HepG2 (cell line): ENCODE measurements around the gene SEMA3G. TPM values are rescaled to one million over a fixed set of nuclear protein-coding genes. Genes with fewer than 3 reads are reported as not detected.
A peak's percentile ranks its signal among the peaks of the same experiment; 100 is the strongest.

Experiments used
- ATF7-NPFF ChIP-seq: sonication (generic); formaldehyde crosslinking; IDR thresholded peaks from 2 replicates; pipeline ENCODE4 v1.8.1; 2023; ENCODE audit warnings: mild to moderate bottlenecking, low read depth, missing genetic modification reagents, moderate library complexity
- HDAC6 ChIP-seq: fragments of 200-600 bp; sonication (generic); IDR thresholded peaks from 2 replicates; pipeline ENCODE4 v1.7.0; 2017; ENCODE audit warnings: mild to moderate bottlenecking, antibody characterized with exemption, low read length, low read depth
- LCORL ChIP-seq, 2 experiments: fragments of 450-650 bp in 1 of 2; sonication (generic) in 1 of 2; formaldehyde crosslinking in 1 of 2; IDR thresholded peaks; 2 replicates each; pipeline versions ENCODE4 v1.5.0 to v1.6.1; 2017 to 2020; ENCODE audit warnings: antibody characterized with exemption in 1 of 2, missing genetic modification reagents in 1 of 2
- RARG ChIP-seq: sonication (generic); formaldehyde crosslinking; IDR thresholded peaks from 2 replicates; pipeline ENCODE4 v1.4.0; 2020; ENCODE audit warnings: low read depth, mild to moderate bottlenecking, missing genetic modification reagents
- RFXAP ChIP-seq: sonication (generic); formaldehyde crosslinking; IDR thresholded peaks from 2 replicates; pipeline ENCODE4 v1.4.0; 2020; ENCODE audit warnings: missing genetic modification reagents, borderline replicate concordance
- SIX1 ChIP-seq: sonication (generic); formaldehyde crosslinking; IDR thresholded peaks from 2 replicates; pipeline ENCODE4 v1.4.0; 2020; ENCODE audit warnings: missing genetic modification reagents, borderline replicate concordance
- SNAPC2 ChIP-seq: sonication (generic); formaldehyde crosslinking; IDR thresholded peaks from 2 replicates; pipeline ENCODE4 v1.8.1; 2022; ENCODE audit warnings: mild to moderate bottlenecking, missing genetic modification reagents
- SP4 ChIP-seq: sonication (generic); formaldehyde crosslinking; IDR thresholded peaks from 2 replicates; pipeline ENCODE4 v1.8.1; 2023; ENCODE audit warnings: mild to moderate bottlenecking, missing genetic modification reagents
- TCF12 ChIP-seq, 2 experiments: fragments of 450-650 bp in 1 of 2; sonication (generic) in 1 of 2; formaldehyde crosslinking in 1 of 2; IDR thresholded peaks; 2 replicates each; pipeline versions ENCODE4 v1.6.1 to v1.8.0; 2017 to 2022; ENCODE audit warnings: antibody characterized with exemption in 1 of 2, mild to moderate bottlenecking in 1 of 2, missing genetic modification reagents in 1 of 2, moderate library complexity in 1 of 2
- ZNF253 ChIP-seq: sonication (generic); formaldehyde crosslinking; IDR thresholded peaks from 2 replicates; pipeline ENCODE4 v1.8.0; 2022; ENCODE audit warnings: mild to moderate bottlenecking, missing genetic modification reagents, borderline replicate concordance
- ZNF556 ChIP-seq: sonication (generic); formaldehyde crosslinking; IDR thresholded peaks from 2 replicates; pipeline ENCODE4 v1.4.0; 2020; ENCODE audit warnings: mild to moderate bottlenecking, missing genetic modification reagents, borderline replicate concordance
- ZNF747 ChIP-seq: sonication (generic); formaldehyde crosslinking; IDR thresholded peaks from 2 replicates; pipeline ENCODE4 v1.8.1; 2023; ENCODE audit warnings: missing genetic modification reagents, mild to moderate bottlenecking, borderline replicate concordance
- polyA plus RNA-seq, 8 experiments: library from polyadenylated mRNA; depleted of rRNA in 3 of 8; stranded (reverse) in 7 of 8; unstranded in 1 of 8; fragments of >200 nt; fragmentation: Illumina TruSeq in 4 of 8; extraction: Trizol in 4 of 8; gene quantifications; 2 replicates each; pipeline versions ENCODE4 v1.2.1 to v1.2.3, GENCODE V29; 2011 to 2016; ENCODE audit warnings: low read depth in 4 of 8, missing spikeins in 1 of 8, mixed read lengths in 1 of 8; ENCODE audit not compliant: insufficient read depth in 1 of 8
- total RNA-seq, 5 experiments: library from RNA; depleted of rRNA; stranded (reverse); fragments of >200 nt; fragmentation: Illumina TruSeq; extraction: Trizol; gene quantifications; 2 replicates each; pipeline ENCODE4 v1.2.3, GENCODE V29; 2016; ENCODE audit warnings: low read depth in 1 of 5
- TF ChIP-seq, protein P1 (sequence below): sonication (generic); formaldehyde crosslinking; IDR thresholded peaks from 2 replicates; pipeline ENCODE4 v1.4.0; 2020; ENCODE audit warnings: missing genetic modification reagents
- TF ChIP-seq, protein P2 (sequence below): fragments of 450-650 bp; IDR thresholded peaks from 2 replicates; pipeline ENCODE4 v1.6.1; 2017; ENCODE audit warnings: mild to moderate bottlenecking
- TF ChIP-seq, protein P3 (sequence below): sonication (generic); formaldehyde crosslinking; IDR thresholded peaks from 2 replicates; pipeline ENCODE4 v1.4.0; 2020; ENCODE audit warnings: mild to moderate bottlenecking, low read depth, missing genetic modification reagents
- TF ChIP-seq, protein P4 (sequence below): sonication (generic); formaldehyde crosslinking; IDR thresholded peaks from 2 replicates; pipeline ENCODE4 v1.4.0; 2020; ENCODE audit warnings: mild to moderate bottlenecking, missing genetic modification reagents
- TF ChIP-seq, protein P5 (sequence below): sonication (generic); formaldehyde crosslinking; IDR thresholded peaks from 2 replicates; pipeline ENCODE4 v1.4.0; 2020; ENCODE audit warnings: mild to moderate bottlenecking, missing genetic modification reagents

The SEMA3G gene
- total and polyA plus RNA-seq, 2 of the 13 experiments (the other 11 are each of a cell fraction or from before 2014, with no cell fraction given) = 6.1 to 8.3 TPM

DNA sequence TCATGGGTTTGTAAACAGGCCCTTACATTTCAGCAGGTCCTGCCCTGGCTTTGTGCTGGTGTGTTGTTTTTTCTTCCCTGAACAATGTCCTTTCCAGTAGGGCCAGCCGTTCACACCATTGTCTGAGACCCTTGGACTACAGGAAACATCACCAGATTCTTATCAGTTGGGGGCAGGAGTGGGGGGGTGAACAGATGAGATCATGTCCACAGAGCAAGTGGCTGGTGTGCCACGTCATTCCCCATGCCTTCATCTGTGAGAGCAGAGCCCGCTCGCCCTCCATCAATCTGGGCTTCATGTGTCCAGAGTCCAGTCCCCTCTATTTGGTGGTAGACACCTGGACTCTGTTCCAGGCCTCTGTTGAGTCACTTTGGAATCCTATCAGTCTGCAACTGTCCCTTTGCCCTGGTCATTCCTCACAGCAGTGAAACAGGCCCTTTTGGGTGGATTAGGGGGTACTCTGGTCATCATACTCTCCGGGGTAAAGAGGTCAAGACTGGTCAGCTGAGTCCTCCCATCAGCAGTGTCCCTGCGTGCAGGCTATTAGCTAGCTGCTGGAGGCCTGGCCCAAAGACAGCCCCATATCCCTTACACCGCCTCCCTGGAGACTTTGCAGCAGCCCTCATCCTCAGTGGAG is 15.0 kb downstream of the SEMA3G start (continued):
- TF ChIP-seq, protein P1, sequence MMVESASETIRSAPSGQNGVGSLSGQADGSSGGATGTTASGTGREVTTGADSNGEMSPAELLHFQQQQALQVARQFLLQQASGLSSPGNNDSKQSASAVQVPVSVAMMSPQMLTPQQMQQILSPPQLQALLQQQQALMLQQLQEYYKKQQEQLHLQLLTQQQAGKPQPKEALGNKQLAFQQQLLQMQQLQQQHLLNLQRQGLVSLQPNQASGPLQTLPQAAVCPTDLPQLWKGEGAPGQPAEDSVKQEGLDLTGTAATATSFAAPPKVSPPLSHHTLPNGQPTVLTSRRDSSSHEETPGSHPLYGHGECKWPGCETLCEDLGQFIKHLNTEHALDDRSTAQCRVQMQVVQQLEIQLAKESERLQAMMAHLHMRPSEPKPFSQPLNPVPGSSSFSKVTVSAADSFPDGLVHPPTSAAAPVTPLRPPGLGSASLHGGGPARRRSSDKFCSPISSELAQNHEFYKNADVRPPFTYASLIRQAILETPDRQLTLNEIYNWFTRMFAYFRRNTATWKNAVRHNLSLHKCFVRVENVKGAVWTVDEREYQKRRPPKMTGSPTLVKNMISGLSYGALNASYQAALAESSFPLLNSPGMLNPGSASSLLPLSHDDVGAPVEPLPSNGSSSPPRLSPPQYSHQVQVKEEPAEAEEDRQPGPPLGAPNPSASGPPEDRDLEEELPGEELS (CRISPR knock-in tag) = peak; percentile 92
- TF ChIP-seq ATF7-NPFF (CRISPR knock-in tag) = no peak
- TF ChIP-seq TCF12 (IDR thresholded peaks at IDR 0.05) = no peak
- TF ChIP-seq TCF12 (CRISPR knock-in tag; IDR thresholded peaks at IDR 0.05) = peak; percentile 76
- no peak; the same call in 1 of the 2 replicates for TF ChIP-seq ZNF747 (CRISPR knock-in tag)
- peak; percentile 48; the same call in 1 of the 2 replicates for TF ChIP-seq SNAPC2 (CRISPR knock-in tag)
- no peak for TF ChIP-seq RARG (CRISPR knock-in tag)
- TF ChIP-seq, protein P2, sequence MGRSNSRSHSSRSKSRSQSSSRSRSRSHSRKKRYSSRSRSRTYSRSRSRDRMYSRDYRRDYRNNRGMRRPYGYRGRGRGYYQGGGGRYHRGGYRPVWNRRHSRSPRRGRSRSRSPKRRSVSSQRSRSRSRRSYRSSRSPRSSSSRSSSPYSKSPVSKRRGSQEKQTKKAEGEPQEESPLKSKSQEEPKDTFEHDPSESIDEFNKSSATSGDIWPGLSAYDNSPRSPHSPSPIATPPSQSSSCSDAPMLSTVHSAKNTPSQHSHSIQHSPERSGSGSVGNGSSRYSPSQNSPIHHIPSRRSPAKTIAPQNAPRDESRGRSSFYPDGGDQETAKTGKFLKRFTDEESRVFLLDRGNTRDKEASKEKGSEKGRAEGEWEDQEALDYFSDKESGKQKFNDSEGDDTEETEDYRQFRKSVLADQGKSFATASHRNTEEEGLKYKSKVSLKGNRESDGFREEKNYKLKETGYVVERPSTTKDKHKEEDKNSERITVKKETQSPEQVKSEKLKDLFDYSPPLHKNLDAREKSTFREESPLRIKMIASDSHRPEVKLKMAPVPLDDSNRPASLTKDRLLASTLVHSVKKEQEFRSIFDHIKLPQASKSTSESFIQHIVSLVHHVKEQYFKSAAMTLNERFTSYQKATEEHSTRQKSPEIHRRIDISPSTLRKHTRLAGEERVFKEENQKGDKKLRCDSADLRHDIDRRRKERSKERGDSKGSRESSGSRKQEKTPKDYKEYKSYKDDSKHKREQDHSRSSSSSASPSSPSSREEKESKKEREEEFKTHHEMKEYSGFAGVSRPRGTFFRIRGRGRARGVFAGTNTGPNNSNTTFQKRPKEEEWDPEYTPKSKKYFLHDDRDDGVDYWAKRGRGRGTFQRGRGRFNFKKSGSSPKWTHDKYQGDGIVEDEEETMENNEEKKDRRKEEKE = no peak
- TF ChIP-seq, protein P3, sequence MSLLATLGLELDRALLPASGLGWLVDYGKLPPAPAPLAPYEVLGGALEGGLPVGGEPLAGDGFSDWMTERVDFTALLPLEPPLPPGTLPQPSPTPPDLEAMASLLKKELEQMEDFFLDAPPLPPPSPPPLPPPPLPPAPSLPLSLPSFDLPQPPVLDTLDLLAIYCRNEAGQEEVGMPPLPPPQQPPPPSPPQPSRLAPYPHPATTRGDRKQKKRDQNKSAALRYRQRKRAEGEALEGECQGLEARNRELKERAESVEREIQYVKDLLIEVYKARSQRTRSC (CRISPR knock-in tag) = no peak
- TF ChIP-seq, protein P4, sequence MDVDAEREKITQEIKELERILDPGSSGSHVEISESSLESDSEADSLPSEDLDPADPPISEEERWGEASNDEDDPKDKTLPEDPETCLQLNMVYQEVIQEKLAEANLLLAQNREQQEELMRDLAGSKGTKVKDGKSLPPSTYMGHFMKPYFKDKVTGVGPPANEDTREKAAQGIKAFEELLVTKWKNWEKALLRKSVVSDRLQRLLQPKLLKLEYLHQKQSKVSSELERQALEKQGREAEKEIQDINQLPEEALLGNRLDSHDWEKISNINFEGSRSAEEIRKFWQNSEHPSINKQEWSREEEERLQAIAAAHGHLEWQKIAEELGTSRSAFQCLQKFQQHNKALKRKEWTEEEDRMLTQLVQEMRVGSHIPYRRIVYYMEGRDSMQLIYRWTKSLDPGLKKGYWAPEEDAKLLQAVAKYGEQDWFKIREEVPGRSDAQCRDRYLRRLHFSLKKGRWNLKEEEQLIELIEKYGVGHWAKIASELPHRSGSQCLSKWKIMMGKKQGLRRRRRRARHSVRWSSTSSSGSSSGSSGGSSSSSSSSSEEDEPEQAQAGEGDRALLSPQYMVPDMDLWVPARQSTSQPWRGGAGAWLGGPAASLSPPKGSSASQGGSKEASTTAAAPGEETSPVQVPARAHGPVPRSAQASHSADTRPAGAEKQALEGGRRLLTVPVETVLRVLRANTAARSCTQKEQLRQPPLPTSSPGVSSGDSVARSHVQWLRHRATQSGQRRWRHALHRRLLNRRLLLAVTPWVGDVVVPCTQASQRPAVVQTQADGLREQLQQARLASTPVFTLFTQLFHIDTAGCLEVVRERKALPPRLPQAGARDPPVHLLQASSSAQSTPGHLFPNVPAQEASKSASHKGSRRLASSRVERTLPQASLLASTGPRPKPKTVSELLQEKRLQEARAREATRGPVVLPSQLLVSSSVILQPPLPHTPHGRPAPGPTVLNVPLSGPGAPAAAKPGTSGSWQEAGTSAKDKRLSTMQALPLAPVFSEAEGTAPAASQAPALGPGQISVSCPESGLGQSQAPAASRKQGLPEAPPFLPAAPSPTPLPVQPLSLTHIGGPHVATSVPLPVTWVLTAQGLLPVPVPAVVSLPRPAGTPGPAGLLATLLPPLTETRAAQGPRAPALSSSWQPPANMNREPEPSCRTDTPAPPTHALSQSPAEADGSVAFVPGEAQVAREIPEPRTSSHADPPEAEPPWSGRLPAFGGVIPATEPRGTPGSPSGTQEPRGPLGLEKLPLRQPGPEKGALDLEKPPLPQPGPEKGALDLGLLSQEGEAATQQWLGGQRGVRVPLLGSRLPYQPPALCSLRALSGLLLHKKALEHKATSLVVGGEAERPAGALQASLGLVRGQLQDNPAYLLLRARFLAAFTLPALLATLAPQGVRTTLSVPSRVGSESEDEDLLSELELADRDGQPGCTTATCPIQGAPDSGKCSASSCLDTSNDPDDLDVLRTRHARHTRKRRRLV = no peak
- no peak for TF ChIP-seq RFXAP (CRISPR knock-in tag)
- peak; percentile 58; the same call in 1 of the 2 replicates for TF ChIP-seq SIX1
- peak; percentile 41 for TF ChIP-seq SP4 (CRISPR knock-in tag)
- TF ChIP-seq ZNF556 (CRISPR knock-in tag) = peak; percentile 91; the same call in 1 of the 2 replicates
- TF ChIP-seq LCORL (IDR thresholded peaks at IDR 0.05) = peak; percentile 72; the same call in 1 of the 2 replicates
- TF ChIP-seq LCORL (CRISPR knock-in tag; IDR thresholded peaks at IDR 0.05) = peak; percentile 99
- TF ChIP-seq, protein P5, sequence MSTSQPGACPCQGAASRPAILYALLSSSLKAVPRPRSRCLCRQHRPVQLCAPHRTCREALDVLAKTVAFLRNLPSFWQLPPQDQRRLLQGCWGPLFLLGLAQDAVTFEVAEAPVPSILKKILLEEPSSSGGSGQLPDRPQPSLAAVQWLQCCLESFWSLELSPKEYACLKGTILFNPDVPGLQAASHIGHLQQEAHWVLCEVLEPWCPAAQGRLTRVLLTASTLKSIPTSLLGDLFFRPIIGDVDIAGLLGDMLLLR (CRISPR knock-in tag) = no peak
- TF ChIP-seq ZNF253 (CRISPR knock-in tag) = no peak
- no peak for TF ChIP-seq HDAC6
